Kidney tubule cell (primary cell): Measurements from ENCODE around the gene CADPS2.
"Not testable (repeated sequence)": the region's sequence is repeated elsewhere in the genome, so short reads cannot be mapped to it uniquely, and the experiment has no call there.

Source experiments
- DNase-seq: peaks from one replicate; pipeline ENCODE4 v3.0.0-alpha.2; 2018; ENCODE audit warnings: low spot score

CADPS2 gene

GRCh38 chr7:122709930-122710646, 176.2 kb downstream of the CADPS2 start:
- no peak for DNase-seq

DNA sequence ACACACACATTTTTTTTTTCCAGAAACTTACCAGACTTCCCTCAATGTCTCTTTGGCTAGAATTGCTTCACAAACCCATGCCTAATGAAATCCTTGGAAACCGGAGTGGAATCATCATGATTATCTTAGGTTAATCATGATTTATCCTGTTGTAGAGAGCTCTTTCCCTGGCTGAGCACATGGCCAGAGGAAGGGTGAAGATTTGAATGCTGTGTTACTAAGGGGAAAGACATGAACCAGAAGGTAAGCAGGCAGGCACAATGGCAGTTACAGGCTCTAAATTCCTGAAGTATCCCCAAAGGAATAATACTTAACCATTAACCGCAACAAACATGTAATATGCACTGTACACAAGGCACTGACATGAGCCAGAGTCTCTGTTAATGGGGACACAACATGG, 179.4 kb downstream of the CADPS2 start:
- DNase-seq, result peak; percentile 13

- peak; percentile 57 for DNase-seq
Measured at GRCh38 chr7:122702872-122703510, 183.3 kb downstream of the CADPS2 start, which contains the start of gene RNF148. RNF148 (minus strand) TSS chr7:122702922; CDS start chr7:122702750, 172 bp downstream.

- no peak for DNase-seq
Measured at GRCh38 chr7:122699017-122699416, 187.2 kb downstream of the CADPS2 start, which contains the start of gene RNF133. RNF133 (minus strand) TSS chr7:122699117; CDS start chr7:122698918, 199 bp downstream.

GRCh38 chr7:122695816-122696215, 190.4 kb downstream of the CADPS2 start:
- no peak for DNase-seq

GRCh38 chr7:122694697-122695096, 191.6 kb downstream of the CADPS2 start:
- DNase-seq, result no peak

DNA sequence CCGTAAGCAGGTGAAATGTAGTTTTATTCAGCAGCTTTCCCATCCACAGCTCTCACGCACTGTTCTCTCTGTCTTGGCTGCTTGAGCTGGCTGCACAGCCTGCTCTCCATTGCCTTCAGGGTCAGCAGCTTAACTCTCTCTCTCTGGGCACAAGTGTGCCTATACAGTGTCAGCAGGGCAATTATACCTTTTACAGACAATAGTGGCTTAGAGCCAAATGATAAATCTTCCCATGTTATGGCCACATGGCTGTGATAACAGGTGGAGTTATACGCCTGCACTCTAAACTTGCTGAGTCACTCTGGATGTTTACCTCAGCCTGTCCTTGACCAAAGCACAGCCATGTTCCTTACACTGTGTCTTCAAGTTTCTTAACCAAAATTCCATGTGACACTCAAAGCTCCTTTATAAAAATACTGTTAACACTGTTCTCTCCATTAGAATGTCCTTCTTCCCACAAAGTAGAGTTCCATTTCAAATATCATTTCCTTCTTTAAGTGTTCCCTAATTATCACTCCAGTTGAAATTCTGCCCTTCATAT, 193.4 kb downstream of the CADPS2 start:
- no peak for DNase-seq

- DNase-seq, result no peak
Measured at GRCh38 chr7:122691569-122692235, 194.6 kb downstream of the CADPS2 start.

DNA sequence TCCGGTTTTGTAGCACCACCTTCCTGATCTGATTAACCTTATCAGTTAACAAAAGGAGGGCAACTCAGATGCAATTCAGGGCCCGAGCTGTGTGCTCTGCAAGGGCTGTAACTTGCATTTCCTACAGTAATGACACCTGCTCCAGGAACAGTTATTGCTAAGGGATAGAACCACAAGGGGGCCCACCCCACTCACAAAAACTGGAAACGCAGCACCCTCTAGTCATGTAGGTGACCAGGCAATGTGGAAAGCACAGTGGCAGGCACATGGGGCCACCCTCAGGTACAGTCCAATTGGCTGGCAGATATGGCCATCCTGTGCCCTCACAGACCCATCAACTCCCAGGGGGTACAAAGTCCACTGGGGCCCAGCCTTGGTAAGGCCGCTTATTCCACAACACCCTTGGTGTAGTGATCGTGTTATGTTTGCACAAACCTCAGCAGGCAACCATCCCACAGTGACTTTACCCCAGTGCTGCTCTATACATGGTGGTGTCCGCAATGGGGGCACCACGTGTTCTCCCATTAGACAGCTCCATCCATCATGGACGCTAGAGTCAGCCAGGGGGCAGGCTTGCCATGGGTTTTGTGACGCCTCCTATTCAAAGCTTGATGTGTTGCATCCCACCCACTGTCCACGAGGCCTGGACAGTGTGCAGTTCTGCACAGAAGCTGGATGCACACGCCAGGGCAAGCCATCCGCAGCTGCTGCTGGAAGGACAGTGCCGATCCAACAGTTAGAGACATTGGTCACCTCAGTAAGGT, 196.7 kb downstream of the CADPS2 start:
- DNase-seq, result no peak

DNA sequence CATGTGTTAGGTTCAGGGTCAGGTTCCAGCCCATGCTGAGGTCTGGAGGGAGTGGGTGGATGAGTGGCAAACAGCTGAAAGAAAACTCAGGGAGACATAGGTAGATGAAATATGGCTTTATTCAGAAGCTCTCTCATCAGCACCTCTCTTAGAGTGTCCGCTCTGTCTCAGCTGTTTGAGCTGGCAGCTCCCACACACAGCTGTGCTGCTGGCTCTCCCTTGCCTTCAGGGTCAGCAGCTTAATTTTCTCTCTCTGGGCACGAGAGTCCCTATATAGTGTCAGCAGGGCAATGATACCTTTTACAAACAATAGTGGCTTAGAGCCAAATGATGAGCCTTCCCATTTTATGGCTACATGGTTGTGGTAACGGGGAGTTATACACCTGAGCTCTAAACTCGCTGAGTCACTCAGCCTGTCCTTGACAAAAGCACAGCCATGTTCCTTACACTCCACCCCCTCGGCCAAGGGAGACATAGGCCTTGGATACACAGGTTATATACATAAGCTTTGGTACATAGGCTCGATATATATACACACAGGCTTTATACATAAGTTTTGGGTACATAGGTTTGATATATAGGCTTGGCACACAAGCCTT, 197.8 kb downstream of the CADPS2 start:
- DNase-seq, result no peak

GRCh38 chr7:122686360-122686878, 199.8 kb downstream of the CADPS2 start:
- no peak for DNase-seq

DNA sequence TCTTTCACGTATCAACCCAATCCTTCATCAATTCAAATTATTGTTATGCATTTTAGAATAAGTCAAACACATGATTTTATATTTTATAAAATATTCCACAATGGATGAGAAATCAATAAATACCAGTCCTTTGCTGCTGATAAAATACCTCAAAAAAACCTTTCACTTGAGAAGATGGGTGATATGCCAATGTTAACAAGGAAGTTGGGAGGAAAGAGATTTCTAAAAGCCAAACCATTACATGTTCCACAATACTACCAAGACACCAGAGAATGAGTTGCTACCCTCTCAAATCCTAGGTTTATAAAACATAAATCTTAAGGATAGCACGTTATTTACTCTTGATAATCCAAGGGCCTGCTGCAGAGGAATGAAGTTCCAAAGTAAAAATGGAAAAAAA, 201.8 kb downstream of the CADPS2 start:
- DNase-seq, result no peak

GRCh38 chr7:122682815-122683550, 203.3 kb downstream of the CADPS2 start:
- DNase-seq, result no peak

DNA sequence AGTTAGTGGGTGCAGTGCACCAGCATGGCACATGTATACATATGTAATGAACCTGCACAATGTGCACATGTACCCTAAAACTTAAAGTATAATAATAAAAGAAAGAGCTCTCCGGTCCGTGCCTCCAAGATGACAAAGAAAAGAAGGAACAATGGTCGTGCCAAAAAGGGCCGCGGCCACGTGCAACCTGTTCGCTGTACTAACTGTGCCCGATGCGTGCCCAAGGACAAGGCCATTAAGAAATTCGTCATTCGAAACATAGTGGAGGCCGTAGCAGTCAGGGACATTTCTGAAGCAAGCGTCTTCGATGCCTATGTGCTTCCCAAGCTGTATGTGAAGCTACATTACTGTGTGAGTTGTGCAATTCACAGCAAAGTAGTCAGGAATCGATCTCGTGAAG, 205.1 kb downstream of the CADPS2 start:
- not testable (repeated sequence) for DNase-seq

DNA sequence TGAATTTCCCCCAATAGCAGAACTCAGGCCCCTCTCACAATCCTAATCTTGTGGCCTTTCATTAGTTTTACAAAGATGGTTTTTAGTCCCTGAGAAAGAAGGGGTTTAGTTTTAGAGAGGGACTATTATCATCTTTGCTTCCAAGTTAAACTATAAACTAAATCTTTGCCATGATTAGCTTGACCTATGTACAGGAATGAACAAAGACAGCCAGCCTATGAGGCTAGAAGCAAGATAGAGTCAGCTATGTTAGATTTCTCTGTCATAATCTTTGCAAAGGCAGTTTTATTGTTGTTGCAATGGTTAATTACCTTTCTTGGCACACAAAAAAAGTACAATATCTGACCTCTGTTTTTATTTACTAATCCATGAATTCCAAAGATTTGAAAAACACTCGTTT, 206.4 kb downstream of the CADPS2 start:
- no peak for DNase-seq

- DNase-seq, result peak; percentile 80
Measured at GRCh38 chr7:122679269-122679709, 207.0 kb downstream of the CADPS2 start.

DNA sequence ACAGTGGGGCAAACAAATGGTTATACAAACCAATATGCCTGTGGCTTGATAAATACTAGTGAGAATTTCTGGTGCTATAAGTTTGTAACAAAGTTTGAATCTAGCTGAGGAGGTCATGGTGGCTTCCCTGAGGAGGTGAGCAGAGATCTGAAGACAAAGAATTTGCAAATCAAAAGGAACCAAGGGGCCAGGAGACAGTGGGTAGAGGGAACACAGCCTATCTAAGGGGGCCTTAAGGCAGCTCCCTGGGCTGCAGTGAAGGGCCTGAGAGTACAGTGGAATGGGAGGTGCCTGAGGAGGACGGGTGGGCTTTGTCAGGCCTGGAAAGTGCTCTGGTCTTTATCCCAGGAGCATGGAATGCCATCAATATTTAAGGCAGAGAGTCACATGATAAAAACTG, 209.1 kb downstream of the CADPS2 start:
- DNase-seq, result no peak

- DNase-seq, result no peak
Measured at GRCh38 chr7:122676466-122676865, 209.8 kb downstream of the CADPS2 start.

- no peak for DNase-seq
Measured at GRCh38 chr7:122675621-122676020, 210.6 kb downstream of the CADPS2 start.

DNA sequence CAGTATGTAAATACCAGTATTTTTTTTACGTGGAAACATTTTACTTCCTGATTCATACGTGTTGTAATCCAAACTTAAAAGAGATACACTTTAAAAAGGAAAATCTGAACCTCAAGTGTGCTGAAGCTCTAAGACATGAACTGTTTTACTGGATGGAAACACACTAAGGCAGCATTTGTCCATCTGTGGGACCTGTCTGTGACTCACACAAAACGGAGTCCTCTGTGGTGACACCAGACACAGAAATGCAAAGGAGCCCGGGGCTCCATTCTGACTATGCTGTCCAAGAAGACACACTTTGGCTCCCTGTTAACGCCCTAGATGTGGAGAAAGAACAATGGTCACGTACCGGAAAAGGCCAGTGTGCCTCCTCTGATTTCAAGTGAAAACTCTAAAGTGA, 211.2 kb downstream of the CADPS2 start:
- DNase-seq, result peak; percentile 47

DNA sequence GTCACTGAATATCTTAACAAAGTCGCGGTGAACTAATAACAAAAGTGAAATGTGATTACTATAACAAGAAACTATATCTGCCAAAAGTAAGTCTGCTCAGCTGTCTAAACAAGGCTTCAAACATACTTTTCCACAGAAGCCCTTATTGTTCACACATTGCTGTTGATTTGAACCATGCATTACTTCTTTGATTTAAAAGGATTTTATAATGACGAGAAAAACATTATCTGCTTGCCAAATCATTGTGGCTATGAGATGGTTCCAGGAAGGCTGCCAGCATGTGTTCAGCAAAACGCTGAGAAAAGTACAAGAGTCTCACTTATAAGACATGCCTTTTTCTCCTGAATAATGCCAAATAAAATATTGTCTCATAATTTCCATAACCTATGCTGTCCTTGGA, 211.8 kb downstream of the CADPS2 start:
- DNase-seq, result no peak
